Pancreas (tissue), 10 donors: ENCODE measurements around the gene KRTCAP3. TPM values are rescaled to one million over a fixed set of nuclear protein-coding genes. Genes with fewer than 3 reads are reported as not detected.

ENCODE experiments used
- ATAC-seq, 4 donors: fragments of 200-7000 bp; cut with Tn5 transposase; one replicate each; pipeline versions ENCODE4 v1.8.0 to v1.9.1; 2020; ENCODE audit warnings: mild to moderate bottlenecking in 4 of 4, moderate library complexity in 4 of 4
- DNase-seq, 6 donors: peaks; one replicate each; pipeline ENCODE4 v3.0.0-alpha.2; 2020
- FAIRE-seq: peaks from 2 replicates; lab custom pipeline; 2012; peaks lifted over from hg19 to GRCh38; lab: Jason Lieb, UNC
- H3K27ac ChIP-seq, 4 donors: fragments of 200-600 bp; sonication (generic); 1 replicate in 3 of 4; 2 replicates in 1 of 4; pipeline versions ENCODE4 v1.5.0 to v1.8.0; 2020
- H3K27me3 ChIP-seq, 4 donors: fragments of 200-600 bp; one replicate each; pipeline ENCODE4 v1.8.0; 2021
- H3K36me3 ChIP-seq, 3 donors: fragments of 200-600 bp; sonication (generic) in 1 of 3; one replicate each; pipeline versions ENCODE4 v1.5.0 to v1.8.0; 2020 to 2021
- H3K4me1 ChIP-seq, 3 donors: fragments of 200-600 bp; one replicate each; pipeline ENCODE4 v1.8.0; 2021
- H3K4me3 ChIP-seq, 4 donors: fragments of 200-600 bp; sonication (generic) in 2 of 4; one replicate each; pipeline versions ENCODE4 v1.5.0 to v1.8.0; 2020 to 2021
- H3K9me3 ChIP-seq, 4 donors: fragments of 200-600 bp; one replicate each; pipeline ENCODE4 v1.8.0; 2021
- CTCF ChIP-seq, 4 donors: fragments of 200-600 bp; sonication (generic) in 3 of 4; IDR thresholded peaks; one replicate each; pipeline versions ENCODE4 v1.5.0 to v1.8.0; 2021; ENCODE audit warnings: antibody characterized with exemption in 4 of 4
- WGBS, 2 donors: extraction: QIAGEN DNeasy Blood & Tissue Kit; methylation state at CpG; one replicate each; pipeline ENCODE4 v1.1.7; 2013; 5-methylcytosine and 5-hydroxymethylcytosine counted together
- intact Hi-C, 3 donors: fragments of 100-400 bp; cut with DNase I; formaldehyde crosslinking; loops; one replicate each; pipeline versions ENCODE4 v1.11.1 to v1.14.2; 2022
- polyA plus RNA-seq, 2 donors: library from polyadenylated mRNA; stranded (reverse); fragments of 200-250 nt; gene quantifications; one replicate each; pipeline ENCODE4 v1.2.3, GENCODE V29; 2013
- total RNA-seq, 6 donors: library from RNA; stranded (reverse); fragmentation: NEBNext Ultra II Directional in 4 of 6; extraction: Animal tissue kit (Norgen Biotek cat#: 25700) in 4 of 6; gene quantifications; one replicate each; pipeline versions ENCODE4 v1.2.1 to v1.2.4, GENCODE V29; 2021 to 2023
- donor health status: healthy with polysubstance abuse.
- donor health status: DM: no; HTN: no; CAD: no; lungs with moderate emphysema.
- donor health status: DM: no; HTN: no; CAD: no.
- donor health status: control.
- donor health status: control.
- donor health status: Bipolar disorder and iron deficiency.
- donor health status: DM: yes; HTN: yes; CAD: no.
- donor health status: DM: no; HTN: no; CAD: no.
- donor health status: DM: no; HTN: no; CAD: no.
- donor health status: DM: yes; HTN: yes; CAD: no.

The KRTCAP3 gene
- total and polyA plus RNA-seq, 8 donors: 21.6 to 36.5 (median 28.9) TPM

DNA sequence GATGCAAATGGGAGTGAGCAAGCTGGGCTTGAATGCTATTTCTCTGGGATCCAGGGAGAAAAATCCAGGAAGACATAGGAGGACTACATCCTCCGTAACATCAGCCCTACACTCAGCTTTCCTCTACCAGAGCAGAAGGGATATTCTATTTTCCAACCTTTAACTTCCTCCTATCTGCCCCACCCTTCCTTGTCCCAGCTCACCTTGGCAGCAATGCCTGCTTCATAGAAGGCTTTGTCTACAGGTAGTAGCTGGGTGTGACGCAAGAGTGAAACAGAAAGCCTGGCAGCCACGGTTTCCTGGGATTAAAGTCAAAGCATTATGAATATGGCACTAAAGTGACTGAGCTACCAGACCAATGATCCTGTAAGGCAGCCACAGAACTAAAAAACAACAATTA is 3.9 kb downstream of the KRTCAP3 start:
- TF ChIP-seq CTCF (IDR thresholded peaks at IDR 0.05): no peak
- Histone ChIP-seq H3K9me3 (no peaks in the 10 kb centered on the region), H3K4me3 (no peak overlapping the region), H3K27ac (peak overlapping the region; percentile 60 to 84 (median 76)), H3K36me3 (peaks cover 0 to 24% (median 11%) of the 10 kb centered on the region in 3 donors), H3K27me3 (no peaks in the 10 kb centered on the region), H3K4me1 (peaks cover 0 to 11% (median 3%) of the 10 kb centered on the region in 3 donors)
- peak; percentile 60 to 85 (median 77) for DNase-seq
- no peak for FAIRE-seq
- 49 to 50% methylated on average over 3 of the region's 3 CpGs for WGBS, 2 donors
- intact Hi-C loops: no loop called here
- ATAC-seq: peak; percentile 55 to 82 (median 71)

DNA sequence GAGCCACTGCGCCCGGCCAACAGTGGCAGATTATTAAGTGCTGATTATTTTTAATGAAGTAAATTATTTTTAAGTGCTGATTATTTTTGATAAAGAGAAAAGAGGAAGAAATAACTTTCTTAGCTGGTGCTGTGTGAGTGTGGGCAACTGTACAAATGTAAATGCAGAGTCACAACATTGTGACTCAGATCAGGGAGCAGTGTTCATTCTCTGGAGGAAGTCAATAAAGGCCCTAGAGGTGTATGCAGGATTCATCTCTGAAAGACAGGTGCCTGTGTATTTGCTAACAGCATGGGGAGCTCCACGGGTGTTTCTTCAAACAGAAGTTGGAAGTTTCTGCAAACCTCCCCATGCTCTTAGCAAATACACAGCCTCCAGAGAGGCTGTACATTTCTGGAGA is 6.2 kb downstream of the KRTCAP3 start:
- no peak for TF ChIP-seq CTCF (IDR thresholded peaks at IDR 0.05)
- no peak for FAIRE-seq
- ATAC-seq: no peak
- WGBS, 2 donors: 47 to 72% methylated on average over 3 of the region's 3 CpGs
- intact Hi-C loops: no loop called here
- DNase-seq: no peak
- Histone ChIP-seq H3K27me3 (no peaks in the 10 kb centered on the region), H3K27ac (no peak overlapping the region), H3K4me1 (peaks cover 0 to 8% (median 3%) of the 10 kb centered on the region in 3 donors), H3K9me3 (no peaks in the 10 kb centered on the region), H3K36me3 (peaks cover 0 to 28% (median 9%) of the 10 kb centered on the region in 3 donors), H3K4me3 (no peak overlapping the region)

- H3K9me3 ChIP-seq: no peaks in the 10 kb centered on the region
- WGBS, 2 donors: 44 to 53% methylated on average over 1 of the region's 1 CpG
- H3K4me3 ChIP-seq: no peak overlapping the region
- DNase-seq (no peak), ATAC-seq (no peak), FAIRE-seq (no peak)
- TF ChIP-seq CTCF (IDR thresholded peaks at IDR 0.05): no peak
- peaks cover 0 to 26% (median 9%) of the 10 kb centered on the region in 3 donors for H3K36me3 ChIP-seq
- H3K27ac ChIP-seq: no peak overlapping the region
- H3K27me3 ChIP-seq: no peaks in the 10 kb centered on the region
- intact Hi-C loops: no loop called here
- no peaks in the 10 kb centered on the region for H3K4me1 ChIP-seq
Observed at GRCh38 chr2:27451095-27451494, 8.9 kb downstream of the KRTCAP3 start.

GRCh38 chr2:27453968-27454367 is 11.8 kb downstream of the KRTCAP3 start:
- no peak overlapping the region for H3K4me3 ChIP-seq
- 86 to 91% methylated on average over 7 of the region's 7 CpGs for WGBS, 2 donors
- H3K9me3 ChIP-seq: no peaks in the 10 kb centered on the region
- no peaks in the 10 kb centered on the region for H3K27me3 ChIP-seq
- no peak overlapping the region for H3K27ac ChIP-seq
- DNase-seq: no peak
- peaks cover 0 to 38% (median 9%) of the 10 kb centered on the region in 3 donors for H3K36me3 ChIP-seq
- intact Hi-C loops: no loop called here
- no peaks in the 10 kb centered on the region for H3K4me1 ChIP-seq
- ATAC-seq: no peak
- TF ChIP-seq CTCF (IDR thresholded peaks at IDR 0.05): no peak
- no peak for FAIRE-seq

DNA sequence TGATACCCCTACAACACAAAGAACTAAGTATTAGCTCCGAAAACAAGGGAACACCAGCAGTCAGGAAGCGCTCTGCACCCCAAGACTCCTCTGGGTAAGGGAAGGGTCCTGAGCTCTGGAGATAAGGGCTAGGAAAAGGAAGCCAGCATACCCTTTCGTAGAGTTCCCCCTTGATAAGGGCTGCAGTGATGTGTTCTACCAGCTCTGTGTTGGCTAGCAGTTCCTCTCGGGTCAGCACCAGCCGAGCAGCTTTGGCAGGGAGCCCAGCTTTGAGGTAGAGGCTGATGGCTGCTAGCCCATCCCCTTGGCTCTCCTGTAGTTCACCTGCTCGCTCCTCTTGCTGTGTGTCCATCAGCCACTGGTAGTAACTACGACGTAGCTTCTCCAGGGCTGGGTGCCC is 18.9 kb downstream of the KRTCAP3 start:
- intact Hi-C loops: no loop called here
- peaks cover 0 to 29% (median 0%) of the 10 kb centered on the region in 3 donors for H3K36me3 ChIP-seq
- no peak overlapping the region for H3K27ac ChIP-seq
- TF ChIP-seq CTCF (IDR thresholded peaks at IDR 0.05): no peak
- FAIRE-seq: no peak
- no peaks in the 10 kb centered on the region for H3K27me3 ChIP-seq
- H3K4me1 ChIP-seq: no peaks in the 10 kb centered on the region
- no peaks in the 10 kb centered on the region for H3K9me3 ChIP-seq
- no peak overlapping the region for H3K4me3 ChIP-seq
- DNase-seq: peak in 1 of 6 donors; percentile 33
- 78 to 84% methylated on average over 8 of the region's 8 CpGs for WGBS, 2 donors
- no peak for ATAC-seq
